Renal cortical epithelial cell (primary cell): Measurements from ENCODE around the gene KRT12. TPM values are rescaled to one million over a fixed set of nuclear protein-coding genes. Genes with fewer than 3 reads are reported as not detected.

Experiments
- DNase-seq: peaks from one replicate; pipeline ENCODE4 v3.0.0-alpha.2; 2011; ENCODE audit warnings: low read depth
- total RNA-seq: library from RNA; depleted of rRNA; stranded (reverse); fragments of >200 nt; gene quantifications from 2 replicates; pipeline ENCODE4 v1.2.3, GENCODE V29; 2014

The KRT12 gene
- total RNA-seq, 1 donor from 2014 or later = not detected

GRCh38 chr17:40843242-40843641 is 23.8 kb downstream of the KRT12 start:
- DNase-seq = no peak

DNA sequence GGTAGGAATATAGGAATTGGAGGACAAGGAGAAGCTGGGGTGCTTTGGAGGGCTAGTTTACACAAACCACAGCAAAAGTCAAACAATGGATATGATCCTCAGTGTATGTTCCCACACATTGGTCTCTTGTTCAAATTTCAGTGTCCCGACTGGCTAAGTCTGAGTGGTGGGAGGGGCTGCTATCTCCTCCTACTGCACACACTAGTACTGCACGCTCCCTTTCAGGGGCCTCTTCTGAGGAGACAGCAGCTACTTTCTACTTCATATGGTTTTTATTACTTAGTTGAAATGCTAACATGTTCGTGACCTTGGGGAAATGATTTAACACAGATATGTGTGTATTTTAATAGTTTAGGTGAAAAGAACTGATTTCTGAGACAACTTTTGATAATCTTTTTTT is 25.8 kb downstream of the KRT12 start:
- no peak for DNase-seq

DNA sequence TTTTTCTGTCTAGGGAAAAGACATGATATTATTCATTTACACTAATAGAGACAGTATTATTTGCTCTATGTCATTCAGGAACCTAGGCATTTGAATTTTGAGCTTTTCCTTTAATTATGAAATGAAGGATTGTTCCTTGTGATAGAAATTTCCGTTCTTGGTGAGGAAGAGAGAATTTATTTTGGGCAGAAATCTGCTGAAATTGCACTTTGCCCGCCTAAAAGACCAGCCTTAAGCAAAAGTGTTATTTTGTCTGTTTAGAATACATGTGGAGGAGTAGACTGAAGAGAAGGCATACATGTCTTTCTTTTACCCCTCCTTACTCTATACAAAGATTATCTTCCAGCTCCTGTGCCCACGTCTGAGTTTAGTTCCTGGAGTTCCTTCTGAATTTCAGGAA is 27.8 kb downstream of the KRT12 start:
- no peak for DNase-seq

- no peak for DNase-seq
Measured at GRCh38 chr17:40836020-40836419, 31.0 kb downstream of the KRT12 start.

GRCh38 chr17:40833882-40834281 is 33.1 kb downstream of the KRT12 start:
- no peak for DNase-seq

DNA sequence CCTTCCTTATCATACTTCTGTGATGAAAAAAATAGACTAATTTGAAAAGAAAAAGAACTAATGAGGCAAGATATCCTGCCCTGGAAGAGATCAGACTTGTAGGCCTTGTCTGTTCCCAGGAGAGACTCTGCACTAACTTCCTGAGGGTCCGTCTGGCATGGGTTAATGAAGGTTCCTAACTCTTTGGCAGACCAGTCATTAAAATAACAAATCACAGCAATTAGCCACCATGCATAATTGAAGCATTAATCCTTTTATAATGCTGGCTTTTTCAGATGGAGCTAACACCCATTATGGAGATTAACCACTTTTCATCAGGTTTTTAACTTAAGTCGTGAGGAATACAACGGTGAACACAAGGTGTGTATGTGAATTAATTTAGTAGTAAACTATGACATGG is 34.2 kb downstream of the KRT12 start:
- DNase-seq = no peak

DNA sequence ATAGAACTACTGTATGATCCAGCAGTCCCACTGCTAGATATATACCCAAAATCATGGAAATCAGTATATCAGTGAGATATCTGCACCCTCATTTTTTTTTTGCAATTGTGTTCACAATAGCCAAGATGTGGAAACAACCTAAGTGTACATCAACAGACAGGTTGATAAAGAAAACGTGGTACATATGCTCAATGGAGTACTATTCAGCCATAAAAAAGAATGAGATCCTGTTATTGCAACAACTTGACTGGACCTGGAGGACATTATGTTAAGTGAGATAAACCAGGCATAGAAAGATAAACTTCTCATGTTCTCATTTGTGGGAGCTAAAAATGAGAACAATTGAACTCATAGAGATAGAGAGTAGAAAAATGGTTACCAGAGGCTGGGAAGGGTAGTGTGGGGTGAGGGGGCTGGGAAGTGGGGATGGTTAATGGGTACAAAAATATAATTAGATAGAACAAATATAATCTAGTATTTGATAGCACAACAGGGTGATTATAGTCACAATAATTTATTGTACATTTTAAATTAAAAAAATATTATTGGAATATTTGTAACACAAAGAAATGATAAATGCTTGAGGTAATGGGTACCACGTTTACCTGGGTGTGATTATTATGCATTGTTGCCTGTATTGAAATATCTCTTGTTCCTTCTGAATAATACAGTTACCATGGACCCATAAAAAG is 36.8 kb downstream of the KRT12 start:
- no peak for DNase-seq

DNA sequence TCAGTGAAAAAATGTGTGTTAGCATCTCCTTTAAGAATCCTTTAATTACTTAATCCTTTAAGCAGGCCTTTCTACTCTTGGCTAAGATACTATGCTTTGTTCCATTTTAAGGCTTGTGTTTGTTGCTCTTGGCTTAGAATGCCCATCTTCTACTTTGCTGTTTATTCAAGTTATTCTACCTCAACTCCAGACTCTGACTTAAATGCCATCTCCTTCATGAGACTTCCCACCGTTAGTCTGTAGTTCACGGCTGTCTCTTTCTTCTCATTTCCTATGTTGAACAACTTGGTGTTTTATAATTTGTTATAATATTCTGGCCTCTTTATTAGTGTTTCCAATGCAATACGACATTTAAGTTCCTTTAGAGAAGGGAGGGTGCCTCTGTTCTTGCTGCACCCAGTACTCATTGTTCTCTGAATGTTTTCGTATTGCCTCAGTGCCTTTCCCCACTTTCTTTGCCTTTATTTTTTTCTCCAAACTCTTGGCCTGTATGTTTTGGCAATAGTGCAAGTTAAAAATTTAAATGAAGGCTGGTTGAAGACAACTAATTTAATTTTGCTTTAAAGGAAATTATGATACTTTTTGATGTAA is 38.5 kb downstream of the KRT12 start:
- no peak for DNase-seq

GRCh38 chr17:40827746-40828453 is 39.1 kb downstream of the KRT12 start:
- no peak for DNase-seq

DNA sequence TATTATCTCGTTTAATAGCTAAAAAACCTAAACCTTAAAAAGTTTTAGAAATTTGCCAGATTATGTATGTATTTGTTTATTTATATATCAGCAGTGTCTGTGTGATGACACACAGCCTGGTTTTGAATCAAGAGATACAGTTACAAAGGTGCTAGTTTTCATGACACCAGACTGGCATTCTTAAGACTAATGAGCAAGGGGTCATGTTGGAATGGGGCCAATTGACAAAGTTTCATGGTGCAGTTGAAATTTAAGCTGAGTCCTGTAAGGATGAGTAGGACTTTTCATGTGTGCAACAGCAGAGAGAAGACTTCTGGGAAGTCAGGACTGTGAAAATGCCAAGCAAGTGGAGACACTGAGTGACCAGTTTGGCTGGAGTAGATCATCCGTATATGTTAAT is 41.4 kb downstream of the KRT12 start:
- peak; percentile 10 for DNase-seq

- no peak for DNase-seq
Measured at GRCh38 chr17:40824015-40824832, 42.8 kb downstream of the KRT12 start.

DNA sequence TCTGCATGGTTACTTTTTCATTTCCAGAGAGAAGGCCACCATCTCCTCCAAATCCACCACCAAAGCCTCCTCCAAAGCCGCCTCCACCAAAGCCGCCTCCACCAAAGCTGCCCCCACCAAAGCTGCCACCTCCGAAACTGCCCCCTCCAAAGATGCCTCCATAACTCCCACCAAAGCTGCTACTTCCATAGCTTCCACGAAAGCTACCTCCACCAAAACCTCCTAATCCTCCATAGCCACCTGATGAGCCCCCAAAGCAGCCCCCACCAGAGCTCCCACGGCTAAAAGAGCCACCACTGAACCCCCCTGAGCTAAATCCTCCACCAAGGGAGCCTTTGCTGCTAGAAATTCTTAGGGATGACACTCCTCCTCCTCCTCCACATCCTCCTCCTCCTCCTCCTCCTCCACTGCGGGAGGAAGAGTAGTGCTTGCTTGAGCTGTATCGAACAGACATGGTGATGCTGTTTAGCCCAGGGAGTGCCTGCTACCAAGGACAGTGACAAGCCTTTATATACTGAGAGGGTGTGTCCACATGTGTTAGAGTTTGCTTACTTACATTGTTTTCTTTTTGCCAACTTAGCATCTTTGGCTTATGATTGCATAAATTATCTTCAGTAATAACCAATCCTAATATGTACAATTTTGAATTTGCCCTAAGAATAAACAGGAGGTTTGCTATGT is 44.8 kb downstream of the KRT12 start, which contains the start of gene KRT10:
Gene KRT10 (minus strand): TSS at position 483 of the 681 bp plus-strand sequence. CDS start 29 bp downstream, at position 454.
- no peak for DNase-seq

GRCh38 chr17:40821536-40821935 is 45.5 kb downstream of the KRT12 start:
- no peak for DNase-seq

DNA sequence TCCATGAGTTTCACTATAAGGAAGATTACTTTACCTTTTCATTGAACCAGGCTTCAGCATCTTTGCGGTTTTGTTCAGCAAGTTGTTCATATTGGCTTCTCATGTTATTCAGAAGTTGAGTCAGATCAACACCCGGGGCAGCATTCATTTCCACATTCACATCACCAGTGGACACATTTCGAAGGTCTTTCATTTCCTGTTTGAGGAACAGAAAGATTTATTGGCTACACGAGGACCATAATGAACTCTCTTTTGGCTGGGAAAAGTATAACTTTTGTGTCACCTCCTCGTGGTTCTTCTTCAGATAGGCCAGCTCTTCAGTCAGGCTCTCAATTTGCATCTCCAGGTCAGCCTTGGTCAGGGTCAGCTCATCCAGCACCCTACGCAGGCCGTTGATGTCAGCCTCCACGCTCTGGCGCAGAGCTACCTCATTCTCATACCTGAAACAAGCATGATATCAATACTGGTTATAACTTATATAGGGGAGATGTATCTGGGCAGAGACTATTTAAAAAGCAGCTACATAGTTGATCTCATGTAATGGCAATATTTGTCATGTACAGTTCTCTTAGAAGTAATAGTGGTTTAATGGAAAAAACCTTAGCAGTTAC is 46.7 kb downstream of the KRT12 start:
- DNase-seq = no peak

GRCh38 chr17:40819528-40820125 is 47.4 kb downstream of the KRT12 start:
- DNase-seq = peak; percentile 8

GRCh38 chr17:40818733-40819527 is 48.1 kb downstream of the KRT12 start:
- DNase-seq = peak; percentile 52

- no peak for DNase-seq
Measured at GRCh38 chr17:40818343-40818732, 48.7 kb downstream of the KRT12 start.

GRCh38 chr17:40817103-40817682 is 49.8 kb downstream of the KRT12 start:
- no peak for DNase-seq

DNA sequence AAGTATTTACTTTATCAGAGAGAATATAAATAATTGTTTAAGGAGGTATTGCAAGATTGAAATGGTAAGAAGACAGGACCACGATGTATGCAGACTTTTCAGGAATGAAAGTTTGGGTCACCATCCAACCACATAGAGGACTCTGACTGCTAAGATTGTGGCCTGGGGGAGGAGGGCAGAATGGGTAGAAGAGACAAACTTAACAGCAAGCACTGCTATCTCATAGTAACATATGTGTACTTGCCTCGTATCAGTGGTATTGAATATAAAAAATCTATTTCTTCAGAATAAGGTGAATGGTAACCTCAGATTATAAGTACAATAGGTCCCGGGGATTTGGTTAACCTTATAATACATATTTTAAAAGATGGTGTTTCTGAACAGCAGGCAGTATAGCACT is 50.5 kb downstream of the KRT12 start:
- DNase-seq = no peak

GRCh38 chr17:40815381-40815780 is 51.6 kb downstream of the KRT12 start:
- no peak for DNase-seq
